Endothelial cell of umbilical vein (primary cell): ENCODE measurements around the gene ADARB2. TPM values are rescaled to one million over a fixed set of nuclear protein-coding genes. Genes with fewer than 3 reads are reported as not detected.

Experiments used
- BruUV-seq: library from RNA; stranded (reverse); fragments of 400-500 nt; replicated peaks from 2 replicates; lab custom pipeline; 2021; lab: Mats Ljungman, UMichigan
- CTCF ChIA-PET: fragments of 300-600, 350-600 bp; sonication (Branson Sonifier 250); formaldehyde crosslinking; loops from one replicate; lab custom pipeline; 2021; ENCODE audit warnings: antibody characterized with exemption, inconsistent platforms; lab: Charles Lee
- POLR2A ChIA-PET: fragments of 300-600, 350-600 bp; sonication (Branson Sonifier 250); formaldehyde crosslinking; loops from one replicate; lab custom pipeline; 2021; ENCODE audit warnings: antibody characterized with exemption, inconsistent platforms; lab: Charles Lee
- DNase-seq: peaks from one replicate; pipeline ENCODE4 v3.0.0-alpha.2; 2011; ENCODE audit warnings: low read depth, low spot score
- FAIRE-seq: peaks from 2 replicates; lab custom pipeline; 2011; peaks lifted over from hg19 to GRCh38; lab: Jason Lieb, UNC
- H2AFZ ChIP-seq: 2 replicates; pipeline ENCODE4 v1.6.0; 2012; ENCODE audit warnings: low read depth, low read length, control low read depth, inconsistent platforms
- H3K27ac ChIP-seq: 2 replicates; pipeline ENCODE4 v1.5.1; 2011; ENCODE audit warnings: low read depth, mild to moderate bottlenecking, control low read depth, low read length, moderate library complexity; ENCODE audit not compliant: insufficient read depth
- H3K27me3 ChIP-seq, 2 experiments: 2 replicates each; pipeline versions ENCODE4 v1.6.0 to v1.6.1; 2011; ENCODE audit warnings: low read length in 2 of 2, mixed read lengths in 1 of 2; ENCODE audit not compliant: control insufficient read depth in 2 of 2, insufficient read depth in 2 of 2
- H3K36me3 ChIP-seq, 2 experiments: 2 replicates in 1 of 2; 3 replicates in 1 of 2; pipeline ENCODE4 v1.5.1; 2011; ENCODE audit warnings: low read length in 2 of 2, mild to moderate bottlenecking in 1 of 2, moderate library complexity in 1 of 2; ENCODE audit not compliant: control insufficient read depth in 2 of 2, insufficient read depth in 2 of 2; ENCODE audit errors: extremely low read depth in 1 of 2
- H3K4me1 ChIP-seq: 3 replicates; pipeline ENCODE4 v1.5.1; 2011; ENCODE audit warnings: mild to moderate bottlenecking, low read length; ENCODE audit not compliant: control insufficient read depth, insufficient read depth; ENCODE audit errors: extremely low read depth
- H3K4me2 ChIP-seq: 2 replicates; pipeline ENCODE4 v1.6.1; 2011; ENCODE audit warnings: low read length, control low read depth, mixed read lengths; ENCODE audit not compliant: insufficient read depth
- H3K4me3 ChIP-seq, 3 experiments: fragments of 200-600 bp in 1 of 3; sonication (generic), shearing (Covaris generic) in 1 of 3; replicated peaks in 1 of 3; 2 replicates each; pipeline ENCODE4 v1.5.1; 2011 to 2016; ENCODE audit warnings: control low read depth in 3 of 3, low read length in 3 of 3, mild to moderate bottlenecking in 2 of 3, inconsistent platforms in 1 of 3, low read depth in 1 of 3, moderate library complexity in 1 of 3; ENCODE audit not compliant: insufficient read depth in 1 of 3
- H3K79me2 ChIP-seq: 2 replicates; pipeline ENCODE4 v1.6.0; 2012; ENCODE audit warnings: low read length, inconsistent platforms; ENCODE audit not compliant: control insufficient read depth, insufficient read depth
- H3K9ac ChIP-seq: replicated peaks from 2 replicates; pipeline ENCODE3; 2011; ENCODE audit warnings: low read length, control low read depth; ENCODE audit not compliant: insufficient read depth; ENCODE audit errors: extremely low read depth
- H3K9me1 ChIP-seq: replicated peaks from 3 replicates; pipeline ENCODE4 v1.6.0; 2011; ENCODE audit warnings: mild to moderate bottlenecking, low read length; ENCODE audit not compliant: control insufficient read depth, insufficient read depth; ENCODE audit errors: extremely low read depth
- H3K9me3 ChIP-seq: replicated peaks from 2 replicates; pipeline ENCODE4 v1.5.1; 2012; ENCODE audit warnings: low read length, inconsistent platforms; ENCODE audit not compliant: control insufficient read depth, insufficient read depth
- H4K20me1 ChIP-seq: replicated peaks from 2 replicates; pipeline ENCODE3; 2011; ENCODE audit warnings: mild to moderate bottlenecking, low read length; ENCODE audit not compliant: control insufficient read depth, insufficient read depth; ENCODE audit errors: extremely low read depth
- EZH2 ChIP-seq: IDR thresholded peaks from 2 replicates; pipeline ENCODE4 v1.6.1; 2012; ENCODE audit warnings: borderline replicate concordance, low read depth, mild to moderate bottlenecking, moderate library complexity, low read length, inconsistent platforms; ENCODE audit not compliant: severe bottlenecking
- FOS ChIP-seq: IDR thresholded peaks from 2 replicates; pipeline ENCODE4 v1.6.1; 2011; ENCODE audit warnings: mild to moderate bottlenecking, low read length, moderate library complexity, borderline replicate concordance; ENCODE audit not compliant: insufficient read depth
- GATA2 ChIP-seq: IDR thresholded peaks from 2 replicates; pipeline ENCODE4 v1.7.0; 2011; ENCODE audit warnings: low read depth, mild to moderate bottlenecking, moderate library complexity, mixed read lengths, low read length; ENCODE audit not compliant: insufficient read length, insufficient read depth
- JUN ChIP-seq: IDR thresholded peaks from 2 replicates; pipeline ENCODE4 v1.6.1; 2011; ENCODE audit warnings: borderline replicate concordance, low read depth; ENCODE audit not compliant: insufficient read length, insufficient read depth
- MAX ChIP-seq: IDR thresholded peaks from 2 replicates; pipeline ENCODE4 v1.6.1; 2011; ENCODE audit not compliant: insufficient read depth, insufficient read length
- MYC ChIP-seq: IDR thresholded peaks from one replicate; pipeline ENCODE4 v1.6.1; 2011; ENCODE audit warnings: mild to moderate bottlenecking, low read depth, low read length
- POLR2A ChIP-seq: IDR thresholded peaks from 2 replicates; pipeline ENCODE4 v1.6.1; 2012; ENCODE audit warnings: low read depth, mild to moderate bottlenecking, control low read depth, low read length
- POLR2AphosphoS5 ChIP-seq: IDR thresholded peaks from 2 replicates; pipeline ENCODE4 v1.6.1; 2012; ENCODE audit warnings: low read depth, mild to moderate bottlenecking, control low read depth, low read length, moderate library complexity; ENCODE audit not compliant: insufficient read depth
- dilution Hi-C: fragments of 300-500 bp; cut with MboI; formaldehyde crosslinking; loops from one replicate; pipeline ENCODE4 v1.15.0; 2019; ENCODE audit warnings: low sequenced_read_pairs; ENCODE audit not compliant: extremely low pct_ligation_motif_present
- intact Hi-C: fragments of 100-400 bp; cut with micrococcal nuclease; formaldehyde crosslinking; loops from one replicate; pipeline ENCODE4 v1.10.0; 2022
- polyA plus RNA-seq, 4 experiments: library from polyadenylated mRNA; depleted of rRNA in 3 of 4; stranded (reverse) in 3 of 4; unstranded in 1 of 4; fragments of >200 nt; gene quantifications; 2 replicates each; pipeline versions ENCODE4 v1.2.1 to v1.2.3, GENCODE V29; 2011 to 2012; ENCODE audit warnings: missing spikeins in 1 of 4
- total RNA-seq: library from RNA; stranded (reverse); gene quantifications from 2 replicates; pipeline ENCODE4 v1.2.3, GENCODE V29; 2021
- TF ChIP-seq, protein P1 (sequence below), 2 donors: IDR thresholded peaks; 1 replicate in 1 of 2; 2 replicates in 1 of 2; pipeline ENCODE4 v1.5.1; 2011; ENCODE audit warnings: low read length in 2 of 2, mild to moderate bottlenecking in 2 of 2, moderate library complexity in 2 of 2, control low read depth in 1 of 2, inconsistent platforms in 1 of 2, low read depth in 1 of 2; ENCODE audit not compliant: insufficient read depth in 1 of 2; ENCODE audit errors: extremely low read depth in 1 of 2

Gene ADARB2
- total and polyA plus RNA-seq, 2 donors (not counting 3 experiments of a cell fraction or from before 2014, with no cell fraction given): not detected

GRCh38 chr10:1736144-1736971, 967 bp downstream of the ADARB2 start:
- H3K4me3 ChIP-seq: no peak overlapping the region
- ChIA-PET POLR2A (no interaction called here), CTCF (no interaction called here)
- H3K27ac ChIP-seq: no peak overlapping the region
- BruUV-seq: no TSS peak
- H3K4me2 ChIP-seq: no peak overlapping the region
- intact Hi-C loops: no loop called here
- no peaks in the 10 kb centered on the region for H4K20me1 ChIP-seq
- DNase-seq: no peak
- dilution Hi-C loops: no loop called here
- no peak for FAIRE-seq
- TF ChIP-seq GATA2: no peak
- no peaks in the 10 kb centered on the region for H3K27me3 ChIP-seq
- no peaks in the 10 kb centered on the region for H3K9me3 ChIP-seq
- no peak overlapping the region for H3K9ac ChIP-seq
- no peaks in the 10 kb centered on the region for H3K4me1 ChIP-seq
- no peaks in the 10 kb centered on the region for H3K9me1 ChIP-seq
- H3K79me2 ChIP-seq: no peaks in the 10 kb centered on the region
- no peak overlapping the region for H2AFZ ChIP-seq
- no peaks in the 10 kb centered on the region for H3K36me3 ChIP-seq

DNA sequence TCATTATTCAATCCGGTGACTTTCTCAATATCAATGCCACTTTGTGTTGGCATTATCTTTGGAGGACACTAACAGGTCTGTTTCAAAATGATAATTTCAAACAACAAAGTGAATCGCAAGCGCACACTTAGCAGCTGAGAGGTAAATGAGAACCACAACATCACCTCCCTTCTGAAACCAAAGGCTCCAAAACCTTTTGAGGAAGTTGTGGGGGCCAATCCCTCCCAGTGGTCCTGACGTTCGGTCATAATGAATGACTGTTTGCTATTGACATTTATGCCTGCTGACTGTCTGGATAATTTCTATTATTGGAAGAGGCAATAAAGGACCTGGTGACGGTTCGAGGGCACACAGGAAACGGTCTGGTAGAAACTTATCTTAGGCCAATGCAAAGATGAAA, 1.8 kb downstream of the ADARB2 start:
- H3K36me3 ChIP-seq: no peaks in the 10 kb centered on the region
- no peak overlapping the region for H3K4me2 ChIP-seq
- no peak overlapping the region for H3K27ac ChIP-seq
- TF ChIP-seq FOS: no peak
- TF ChIP-seq MYC: no peak
- TF ChIP-seq GATA2: no peak
- no peak for TF ChIP-seq MAX
- TF ChIP-seq, protein P1, sequence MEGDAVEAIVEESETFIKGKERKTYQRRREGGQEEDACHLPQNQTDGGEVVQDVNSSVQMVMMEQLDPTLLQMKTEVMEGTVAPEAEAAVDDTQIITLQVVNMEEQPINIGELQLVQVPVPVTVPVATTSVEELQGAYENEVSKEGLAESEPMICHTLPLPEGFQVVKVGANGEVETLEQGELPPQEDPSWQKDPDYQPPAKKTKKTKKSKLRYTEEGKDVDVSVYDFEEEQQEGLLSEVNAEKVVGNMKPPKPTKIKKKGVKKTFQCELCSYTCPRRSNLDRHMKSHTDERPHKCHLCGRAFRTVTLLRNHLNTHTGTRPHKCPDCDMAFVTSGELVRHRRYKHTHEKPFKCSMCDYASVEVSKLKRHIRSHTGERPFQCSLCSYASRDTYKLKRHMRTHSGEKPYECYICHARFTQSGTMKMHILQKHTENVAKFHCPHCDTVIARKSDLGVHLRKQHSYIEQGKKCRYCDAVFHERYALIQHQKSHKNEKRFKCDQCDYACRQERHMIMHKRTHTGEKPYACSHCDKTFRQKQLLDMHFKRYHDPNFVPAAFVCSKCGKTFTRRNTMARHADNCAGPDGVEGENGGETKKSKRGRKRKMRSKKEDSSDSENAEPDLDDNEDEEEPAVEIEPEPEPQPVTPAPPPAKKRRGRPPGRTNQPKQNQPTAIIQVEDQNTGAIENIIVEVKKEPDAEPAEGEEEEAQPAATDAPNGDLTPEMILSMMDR (IDR thresholded peaks at IDR 0.05; ENCODE audit: extremely low read depth in 1 of 2, insufficient read depth in 1 of 2, low read depth in 1 of 2, low read length in 2 of 2): no peak
- TF ChIP-seq POLR2AphosphoS5: no peak
- no peak for TF ChIP-seq EZH2
- TF ChIP-seq JUN: no peak
- TF ChIP-seq POLR2A: no peak
- FAIRE-seq (no peak), DNase-seq (no peak)
- intact Hi-C loops: no loop called here
- no peak overlapping the region for H2AFZ ChIP-seq
- no TSS peak for BruUV-seq
- H4K20me1 ChIP-seq: no peaks in the 10 kb centered on the region
- H3K4me3 ChIP-seq: no peak overlapping the region
- H3K9me3 ChIP-seq: no peaks in the 10 kb centered on the region
- H3K9ac ChIP-seq: no peak overlapping the region
- H3K79me2 ChIP-seq: no peaks in the 10 kb centered on the region
- dilution Hi-C loops: no loop called here
- no peaks in the 10 kb centered on the region for H3K27me3 ChIP-seq
- POLR2A ChIA-PET: no interaction called here
- CTCF ChIA-PET: no interaction called here
- no peaks in the 10 kb centered on the region for H3K9me1 ChIP-seq
- no peaks in the 10 kb centered on the region for H3K4me1 ChIP-seq
